CD14-positive monocyte (primary cell): ENCODE data around the gene MPC1. TPM values are rescaled to one million over a fixed set of nuclear protein-coding genes. Genes with fewer than 3 reads are reported as not detected.

Experiments used
- DNase-seq, 3 donors: peaks; one replicate each; pipeline ENCODE4 v3.0.0-alpha.2; 2011 to 2022
- H2AFZ ChIP-seq: 2 replicates; pipeline ENCODE4 v1.6.0; 2012; ENCODE audit warnings: mild to moderate bottlenecking, low read depth, low read length, inconsistent platforms; ENCODE audit not compliant: insufficient read depth, poor library complexity, severe bottlenecking
- H3K27ac ChIP-seq, 2 donors: 1 replicate in 1 of 2; 2 replicates in 1 of 2; pipeline ENCODE4 v1.5.1; 2012 to 2013; ENCODE audit warnings: low read length in 2 of 2, control low read depth in 1 of 2, inconsistent platforms in 1 of 2, low read depth in 1 of 2, mild to moderate bottlenecking in 1 of 2
- H3K27me3 ChIP-seq, 2 donors: one replicate each; pipeline versions ENCODE4 v1.6.0 to v1.6.1; 2011 to 2013; ENCODE audit warnings: low read length in 2 of 2; ENCODE audit not compliant: control insufficient read depth in 2 of 2, insufficient read depth in 2 of 2
- H3K36me3 ChIP-seq, 2 donors: replicated peaks in 1 of 2; 1 replicate in 1 of 2; 2 replicates in 1 of 2; pipeline versions ENCODE4 v1.5.1 to v1.6.1; 2012 to 2013; ENCODE audit warnings: low read length in 2 of 2, control low read depth in 1 of 2, inconsistent platforms in 1 of 2, mild to moderate bottlenecking in 1 of 2; ENCODE audit not compliant: insufficient read depth in 2 of 2, control insufficient read depth in 1 of 2
- H3K4me1 ChIP-seq, 2 donors: 1 replicate in 1 of 2; 2 replicates in 1 of 2; pipeline versions ENCODE4 v1.5.1 to v1.6.1; 2012 to 2013; ENCODE audit warnings: low read length in 2 of 2, control low read depth in 1 of 2, inconsistent platforms in 1 of 2, mild to moderate bottlenecking in 1 of 2, moderate library complexity in 1 of 2; ENCODE audit not compliant: insufficient read depth in 2 of 2, control insufficient read depth in 1 of 2
- H3K4me2 ChIP-seq: replicated peaks from 2 replicates; pipeline ENCODE3; 2012; ENCODE audit warnings: low read length, moderate library complexity, mild to moderate bottlenecking; ENCODE audit not compliant: poor library complexity, severe bottlenecking; ENCODE audit errors: extremely low read depth
- H3K4me3 ChIP-seq, 3 experiments: fragments of 200-600 bp in 1 of 3; sonication (generic) in 1 of 3; replicated peaks in 1 of 3; 1 replicate in 2 of 3; 2 replicates in 1 of 3; pipeline ENCODE4 v1.5.1; 2011 to 2013; ENCODE audit warnings: low read length in 3 of 3, mild to moderate bottlenecking in 3 of 3, control low read depth in 2 of 3, low read depth in 2 of 3, inconsistent platforms in 1 of 3, moderate library complexity in 1 of 3
- H3K79me2 ChIP-seq: 2 replicates; pipeline ENCODE4 v1.6.0; 2012; ENCODE audit warnings: mild to moderate bottlenecking, control low read depth, inconsistent platforms, low read length, moderate library complexity; ENCODE audit not compliant: insufficient read depth
- H3K9ac ChIP-seq: 2 replicates; pipeline ENCODE4 v1.6.0; 2017; ENCODE audit warnings: low read length, mild to moderate bottlenecking; ENCODE audit not compliant: insufficient read depth, poor library complexity, severe bottlenecking
- H3K9me3 ChIP-seq, 2 donors: replicated peaks in 1 of 2; 1 replicate in 1 of 2; 2 replicates in 1 of 2; pipeline versions ENCODE4 v1.5.1 to v1.6.1; 2012 to 2013; ENCODE audit warnings: low read length in 2 of 2, control low read depth in 1 of 2; ENCODE audit not compliant: control insufficient read depth in 1 of 2, insufficient read depth in 1 of 2
- H4K20me1 ChIP-seq: 2 replicates; pipeline ENCODE4 v1.6.0; 2012; ENCODE audit warnings: mild to moderate bottlenecking, low read length, control low read depth, moderate library complexity; ENCODE audit not compliant: insufficient read depth
- H3K27ac Mint-ChIP-seq, 7 donors: one replicate each; pipeline ENCODE4 v1.8.0; 2020; ENCODE audit warnings: mild to moderate bottlenecking in 7 of 7, mixed read lengths in 7 of 7, moderate library complexity in 6 of 7, inconsistent platforms in 2 of 7
- H3K27me3 Mint-ChIP-seq, 3 donors: one replicate each; pipeline ENCODE4 v1.8.0; 2021 to 2022; ENCODE audit warnings: low read depth in 3 of 3, mild to moderate bottlenecking in 3 of 3, mixed read lengths in 3 of 3, moderate library complexity in 3 of 3, inconsistent platforms in 1 of 3
- H3K36me3 Mint-ChIP-seq, 2 donors: one replicate each; pipeline ENCODE4 v1.8.0; 2020; ENCODE audit warnings: mixed read lengths in 2 of 2, inconsistent platforms in 1 of 2, mild to moderate bottlenecking in 1 of 2
- H3K4me1 Mint-ChIP-seq: one replicate; pipeline ENCODE4 v1.8.0; 2020; ENCODE audit warnings: mild to moderate bottlenecking, mixed read lengths
- H3K4me3 Mint-ChIP-seq, 2 donors: one replicate each; pipeline ENCODE4 v1.8.0; 2020; ENCODE audit warnings: mild to moderate bottlenecking in 2 of 2, mixed read lengths in 2 of 2, moderate library complexity in 1 of 2
- H3K9me3 Mint-ChIP-seq, 7 donors: one replicate each; pipeline ENCODE4 v1.8.0; 2020 to 2022; ENCODE audit warnings: mixed read lengths in 7 of 7, mild to moderate bottlenecking in 6 of 7, moderate library complexity in 6 of 7, inconsistent platforms in 2 of 7
- WGBS: methylation state at CpG from one replicate; pipeline ENCODE4 v1.1.5; 2013; ENCODE audit warnings: missing lambda C conversion rate; ENCODE audit not compliant: insufficient coverage; 5-methylcytosine and 5-hydroxymethylcytosine counted together
- intact Hi-C, 2 donors: fragments of 100-400 bp; cut with micrococcal nuclease; formaldehyde crosslinking; loops; one replicate each; pipeline versions ENCODE4 v1.15.0 to v1.15.1; 2023
- polyA plus RNA-seq, 3 donors: library from polyadenylated mRNA; depleted of rRNA in 1 of 3; unstranded in 2 of 3; stranded (reverse) in 1 of 3; fragments of 300-500 nt in 2 of 3; fragments of >200 nt in 1 of 3; fragmentation: Illumina TruSeq in 2 of 3; gene quantifications; 1 replicate in 2 of 3; 2 replicates in 1 of 3; pipeline ENCODE4 v1.2.3, GENCODE V29; 2012 to 2021
- TF ChIP-seq, protein P1 (sequence below): fragments of 200-600 bp; IDR thresholded peaks from one replicate; pipeline ENCODE4 v1.8.0; 2022; ENCODE audit warnings: antibody characterized with exemption, mild to moderate bottlenecking

MPC1 gene
- polyA plus RNA-seq, 3 donors = 52.4 to 122 (median 104) TPM

- Histone ChIP-seq H3K9me3 (no peaks in the 10 kb centered on the region), H3K27me3 (no peaks in the 10 kb centered on the region), H3K4me1 (no peaks in the 10 kb centered on the region), H2AFZ (no peak overlapping the region), H3K4me3 (no peak overlapping the region), H3K4me2 (no peak overlapping the region), H3K9ac (no peak overlapping the region), H3K36me3 (peaks cover 29 to 38% of the 10 kb centered on the region in 2 donors), H4K20me1 (peaks cover 6% of the 10 kb centered on the region), H3K27ac (no peak overlapping the region), H3K79me2 (no peaks in the 10 kb centered on the region)
- WGBS = 94% methylated on average over 18 of the region's 19 CpGs
- no peak overlapping the region for H3K4me3 Mint-ChIP-seq
- intact Hi-C loops = no loop called here
- peaks cover 0 to 3% (median 0%) of the 10 kb centered on the region in 7 donors for H3K9me3 Mint-ChIP-seq
- H3K4me1 Mint-ChIP-seq = no peaks in the 10 kb centered on the region
- peaks cover 0 to 9% (median under 1%) of the 10 kb centered on the region in 3 donors for H3K27me3 Mint-ChIP-seq
- H3K27ac Mint-ChIP-seq = peak overlapping the region in 4 of 7 donors; percentile 6 to 74 (median 31)
- TF ChIP-seq, protein P1, sequence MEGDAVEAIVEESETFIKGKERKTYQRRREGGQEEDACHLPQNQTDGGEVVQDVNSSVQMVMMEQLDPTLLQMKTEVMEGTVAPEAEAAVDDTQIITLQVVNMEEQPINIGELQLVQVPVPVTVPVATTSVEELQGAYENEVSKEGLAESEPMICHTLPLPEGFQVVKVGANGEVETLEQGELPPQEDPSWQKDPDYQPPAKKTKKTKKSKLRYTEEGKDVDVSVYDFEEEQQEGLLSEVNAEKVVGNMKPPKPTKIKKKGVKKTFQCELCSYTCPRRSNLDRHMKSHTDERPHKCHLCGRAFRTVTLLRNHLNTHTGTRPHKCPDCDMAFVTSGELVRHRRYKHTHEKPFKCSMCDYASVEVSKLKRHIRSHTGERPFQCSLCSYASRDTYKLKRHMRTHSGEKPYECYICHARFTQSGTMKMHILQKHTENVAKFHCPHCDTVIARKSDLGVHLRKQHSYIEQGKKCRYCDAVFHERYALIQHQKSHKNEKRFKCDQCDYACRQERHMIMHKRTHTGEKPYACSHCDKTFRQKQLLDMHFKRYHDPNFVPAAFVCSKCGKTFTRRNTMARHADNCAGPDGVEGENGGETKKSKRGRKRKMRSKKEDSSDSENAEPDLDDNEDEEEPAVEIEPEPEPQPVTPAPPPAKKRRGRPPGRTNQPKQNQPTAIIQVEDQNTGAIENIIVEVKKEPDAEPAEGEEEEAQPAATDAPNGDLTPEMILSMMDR = no peak
- no peak for DNase-seq
- H3K36me3 Mint-ChIP-seq = peaks cover 28 to 42% of the 10 kb centered on the region in 2 donors
These were observed 65.2 kb downstream of the MPC1 start for GRCh38 chr6:166317261-166318212.

GRCh38 chr6:166315436-166315835 lies 67.3 kb downstream of the MPC1 start:
- Mint-ChIP-seq H3K4me3 (no peak overlapping the region), H3K4me1 (no peaks in the 10 kb centered on the region), H3K36me3 (peaks cover 13 to 21% of the 10 kb centered on the region in 2 donors), H3K9me3 (peaks cover 0 to 3% (median 0%) of the 10 kb centered on the region in 7 donors), H3K27me3 (peaks cover 4 to 11% (median 11%) of the 10 kb centered on the region in 3 donors), H3K27ac (no peak overlapping the region)
- Histone ChIP-seq H3K79me2 (no peaks in the 10 kb centered on the region), H4K20me1 (peaks cover 6% of the 10 kb centered on the region), H3K27ac (no peak overlapping the region), H3K4me2 (no peak overlapping the region), H2AFZ (no peak overlapping the region), H3K9me3 (no peaks in the 10 kb centered on the region), H3K36me3 (peaks cover 10 to 17% of the 10 kb centered on the region in 2 donors), H3K4me1 (no peaks in the 10 kb centered on the region), H3K4me3 (no peak overlapping the region), H3K9ac (no peak overlapping the region), H3K27me3 (peaks cover 0 to 2% of the 10 kb centered on the region in 2 donors)
- no peak for DNase-seq
- TF ChIP-seq, protein P1 = no peak
- intact Hi-C loops = no loop called here
- WGBS = 90% methylated on average over 5 of the region's 11 CpGs

Other genes starting within 250 kb of the MPC1 start
- not detected for gene TBXT, start 215.1 kb downstream of the MPC1 start, polyA plus RNA-seq
- not detected for gene PRR18, start 74.5 kb downstream of the MPC1 start, polyA plus RNA-seq
- 100 to 1,000 TPM in 2 of 3 donors, 10 to 100 TPM in 1; 48.1 to 166 (median 140) TPM for gene SFT2D1, start 40.4 kb downstream of the MPC1 start, polyA plus RNA-seq
- gene RAMACL, start 203.7 kb upstream of the MPC1 start, polyA plus RNA-seq = under 1 TPM; 0.05 to 0.33 (median 0.11) TPM
- 1 to 10 TPM; 1.4 to 3.1 (median 1.9) TPM for gene RPS6KA2, start 244.3 kb upstream of the MPC1 start, polyA plus RNA-seq